ENCODE results near the gene KRT2. TPM values are rescaled to one million over a fixed set of nuclear protein-coding genes. Genes with fewer than 3 reads are reported as not detected.

KRT2 gene
- total and polyA plus RNA-seq, 2 of the 4 experiments (the other 2 are of a cell fraction): not detected

DNA sequence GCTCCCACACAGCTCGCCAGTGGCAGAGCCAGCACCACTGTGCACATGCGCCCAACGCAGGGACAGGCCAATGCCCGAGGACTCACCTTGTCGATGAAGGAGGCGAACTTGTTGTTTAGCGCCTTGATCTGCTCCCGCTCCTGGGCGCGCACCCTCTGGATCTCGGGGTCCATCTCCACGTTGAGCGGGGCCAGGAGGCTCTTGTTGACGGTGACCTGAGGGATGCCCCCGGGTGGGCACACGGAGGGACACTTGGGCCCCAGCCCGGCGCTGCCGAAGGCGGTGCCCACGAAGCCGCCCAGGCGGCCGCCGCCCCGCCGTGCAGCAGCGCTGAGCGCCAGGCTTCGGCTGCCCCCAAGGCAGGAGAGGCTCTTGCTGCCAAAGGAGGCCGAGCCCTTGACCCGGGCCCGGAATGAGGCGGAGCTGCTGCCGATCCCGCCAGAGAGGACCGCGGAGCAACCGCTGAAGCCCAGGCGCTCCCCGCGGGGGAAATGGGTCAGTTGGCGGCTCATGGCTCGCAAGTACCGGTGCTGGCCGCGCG lies 51.0 kb downstream of the KRT2 start, which contains the start of gene KRT72:
Gene KRT72, minus strand, starts transcription at position 523 of the 541 bp plus-strand sequence. Its CDS starts 11 bp downstream, at position 512.
- Histone ChIP-seq H3K4me2 (ENCODE audit: low read depth, low read length) (no peak within 1 kb of the TSS), H4K20me1 (ENCODE audit: insufficient read depth, low read length) (no peaks in the 10 kb centered on the region), H2BK120ac (ENCODE audit: low read depth, low read length) (no peak within 1 kb of the TSS), H2AK9ac (replicated peaks; ENCODE audit: low read depth, low read length, poor library complexity) (no peak within 1 kb of the TSS), H4K8ac (ENCODE audit: low read depth in 2 of 2, low read length in 2 of 2) (no peak within 1 kb of the TSS), H2AFZ (replicated peaks; ENCODE audit: low read length, poor library complexity) (no peak within 1 kb of the TSS), H3K14ac (replicated peaks; ENCODE audit: low read depth, low read length) (no peak within 1 kb of the TSS), H3K4ac (ENCODE audit: low read depth, low read length) (no peak within 1 kb of the TSS), H3K36me3 (ENCODE audit: control insufficient read depth, insufficient read depth, low read length) (no peaks in the 10 kb centered on the region), H3K79me1 (ENCODE audit: low read depth in 1 of 2, low read length in 2 of 2) (no peaks in the 10 kb centered on the region), H3K4me3 (ENCODE audit: insufficient read depth, low read depth, low read length) (no peak within 1 kb of the TSS), H3K23ac (ENCODE audit: low read depth, low read length) (no peak within 1 kb of the TSS), H2AK5ac (ENCODE audit: low read depth, low read length) (no peak within 1 kb of the TSS), H3K27ac (ENCODE audit: insufficient read depth, low read length) (no peak within 1 kb of the TSS), H4K91ac (ENCODE audit: insufficient read depth, low read depth, low read length) (no peak within 1 kb of the TSS), H3K56ac (ENCODE audit: extremely low read depth, insufficient read depth, low read length) (no peak within 1 kb of the TSS), H2BK20ac (ENCODE audit: low read depth, low read length) (no peak within 1 kb of the TSS), H3K9ac (ENCODE audit: low read depth, low read length) (no peak within 1 kb of the TSS), H2BK15ac (ENCODE audit: low read depth, low read length) (no peak within 1 kb of the TSS), H2BK5ac (ENCODE audit: low read depth, low read length, poor library complexity, severe bottlenecking) (no peak within 1 kb of the TSS), H3K4me1 (ENCODE audit: control insufficient read depth, insufficient read depth, low read length) (no peaks in the 10 kb centered on the region), H3K9me1 (ENCODE audit: insufficient read depth, low read length) (no peaks in the 10 kb centered on the region), H4K5ac (ENCODE audit: low read depth, low read length) (no peak within 1 kb of the TSS), H3K27me3 (ENCODE audit: control insufficient read depth, insufficient read depth, low read length) (peaks cover 41% of the 10 kb centered on the region), H3K18ac (ENCODE audit: low read depth, low read length) (no peak within 1 kb of the TSS), H3K9me3 (ENCODE audit: control insufficient read depth, insufficient read depth, low read length) (no peaks in the 10 kb centered on the region)
- no TSS peak for BruUV-seq (replicated peaks)
- ChIA-PET POLR2A (ENCODE audit: unreplicated experiment) (no interaction called here), CTCF (no interaction called here)
- DNase-seq (no peak), ATAC-seq (ENCODE audit: low read depth) (no peak)
- dilution Hi-C loops (cut with HindIII; ENCODE audit: low sequenced_read_pairs, unreplicated experiment): no loop called here
- 31% methylated on average over 24 of the region's 48 CpGs; no CpG with 5 or more reads in 1 of the 2 experiments for WGBS, 2 experiments (ENCODE audit: extremely low coverage in 2 of 2, insufficient read length in 1 of 2)
- intact Hi-C loops (cut with micrococcal nuclease): no loop called here
- TF ChIP-seq, protein P1, sequence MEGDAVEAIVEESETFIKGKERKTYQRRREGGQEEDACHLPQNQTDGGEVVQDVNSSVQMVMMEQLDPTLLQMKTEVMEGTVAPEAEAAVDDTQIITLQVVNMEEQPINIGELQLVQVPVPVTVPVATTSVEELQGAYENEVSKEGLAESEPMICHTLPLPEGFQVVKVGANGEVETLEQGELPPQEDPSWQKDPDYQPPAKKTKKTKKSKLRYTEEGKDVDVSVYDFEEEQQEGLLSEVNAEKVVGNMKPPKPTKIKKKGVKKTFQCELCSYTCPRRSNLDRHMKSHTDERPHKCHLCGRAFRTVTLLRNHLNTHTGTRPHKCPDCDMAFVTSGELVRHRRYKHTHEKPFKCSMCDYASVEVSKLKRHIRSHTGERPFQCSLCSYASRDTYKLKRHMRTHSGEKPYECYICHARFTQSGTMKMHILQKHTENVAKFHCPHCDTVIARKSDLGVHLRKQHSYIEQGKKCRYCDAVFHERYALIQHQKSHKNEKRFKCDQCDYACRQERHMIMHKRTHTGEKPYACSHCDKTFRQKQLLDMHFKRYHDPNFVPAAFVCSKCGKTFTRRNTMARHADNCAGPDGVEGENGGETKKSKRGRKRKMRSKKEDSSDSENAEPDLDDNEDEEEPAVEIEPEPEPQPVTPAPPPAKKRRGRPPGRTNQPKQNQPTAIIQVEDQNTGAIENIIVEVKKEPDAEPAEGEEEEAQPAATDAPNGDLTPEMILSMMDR (conservative IDR thresholded peaks at IDR 0.05; ENCODE audit: low read depth, low read length): no peak
- TF ChIP-seq FOS (IDR thresholded peaks at IDR 0.05; ENCODE audit: low read depth, low read length) (no peak), BHLHE40 (IDR thresholded peaks at IDR 0.05; ENCODE audit: low read depth, low read length) (no peak), POLR2A (IDR thresholded peaks at IDR 0.05; ENCODE audit: low read depth, low read length) (no peak), CEBPB (IDR thresholded peaks at IDR 0.05; ENCODE audit: low read depth, low read length) (no peak), NFE2L2 (IDR thresholded peaks at IDR 0.05; ENCODE audit: low read depth, low read length) (no peak), CHD1 (IDR thresholded peaks at IDR 0.05; ENCODE audit: low read depth, low read length) (no peak), MAFK (IDR thresholded peaks at IDR 0.05; ENCODE audit: low read depth, low read length) (no peak), SMC3 (IDR thresholded peaks at IDR 0.05; ENCODE audit: low read depth, low read length) (no peak), MAZ (IDR thresholded peaks at IDR 0.05; ENCODE audit: borderline replicate concordance, low read depth, low read length) (no peak), MXI1 (IDR thresholded peaks at IDR 0.05; ENCODE audit: borderline replicate concordance, low read depth, low read length) (no peak), RCOR1 (IDR thresholded peaks at IDR 0.05; ENCODE audit: insufficient replicate concordance, low read length) (no peak), RFX5 (IDR thresholded peaks at IDR 0.05; ENCODE audit: low read depth, low read length) (no peak), RAD21 (IDR thresholded peaks at IDR 0.05; ENCODE audit: low read length) (no peak)
- TF ChIP-seq, protein P2, sequence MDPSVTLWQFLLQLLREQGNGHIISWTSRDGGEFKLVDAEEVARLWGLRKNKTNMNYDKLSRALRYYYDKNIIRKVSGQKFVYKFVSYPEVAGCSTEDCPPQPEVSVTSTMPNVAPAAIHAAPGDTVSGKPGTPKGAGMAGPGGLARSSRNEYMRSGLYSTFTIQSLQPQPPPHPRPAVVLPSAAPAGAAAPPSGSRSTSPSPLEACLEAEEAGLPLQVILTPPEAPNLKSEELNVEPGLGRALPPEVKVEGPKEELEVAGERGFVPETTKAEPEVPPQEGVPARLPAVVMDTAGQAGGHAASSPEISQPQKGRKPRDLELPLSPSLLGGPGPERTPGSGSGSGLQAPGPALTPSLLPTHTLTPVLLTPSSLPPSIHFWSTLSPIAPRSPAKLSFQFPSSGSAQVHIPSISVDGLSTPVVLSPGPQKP (IDR thresholded peaks at IDR 0.05; ENCODE audit: borderline replicate concordance, low read depth, low read length): no peak
- TF ChIP-seq, protein P3, sequence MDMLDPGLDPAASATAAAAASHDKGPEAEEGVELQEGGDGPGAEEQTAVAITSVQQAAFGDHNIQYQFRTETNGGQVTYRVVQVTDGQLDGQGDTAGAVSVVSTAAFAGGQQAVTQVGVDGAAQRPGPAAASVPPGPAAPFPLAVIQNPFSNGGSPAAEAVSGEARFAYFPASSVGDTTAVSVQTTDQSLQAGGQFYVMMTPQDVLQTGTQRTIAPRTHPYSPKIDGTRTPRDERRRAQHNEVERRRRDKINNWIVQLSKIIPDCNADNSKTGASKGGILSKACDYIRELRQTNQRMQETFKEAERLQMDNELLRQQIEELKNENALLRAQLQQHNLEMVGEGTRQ (IDR thresholded peaks at IDR 0.05; ENCODE audit: low read depth, low read length): no peak
- in situ Hi-C loops (cut with MboI; ENCODE audit: low sequenced_read_pairs): no loop called here

All from IMR-90 (cell line).